K562 (cell line): ENCODE data around the gene RNU6-8. TPM values are rescaled to one million over a fixed set of nuclear protein-coding genes. Genes with fewer than 3 reads are reported as not detected.
A peak's percentile ranks its signal among the peaks of the same experiment; 100 is the strongest.

Experiments used
- ATAC-seq: fragments of 200-7000 bp; cut with Tn5 transposase; 3 replicates; pipeline ENCODE4 v1.9.1; 2020; ENCODE audit warnings: moderate library complexity
- BruUV-seq: library from RNA; stranded (reverse); fragments of 400-500 nt; replicated peaks from 2 replicates; lab custom pipeline; 2021; lab: Mats Ljungman, UMichigan
- CTCF ChIA-PET: fragments of 300-600 bp; formaldehyde crosslinking; extraction: SDS; loops from one replicate; lab custom pipeline; 2021; ENCODE audit warnings: low intra/inter-chr PET ratio; lab: Yijun Ruan, JAX
- POLR2A ChIA-PET: fragments of 300-600, 350-650 bp; sonication (Branson Sonifier 250); formaldehyde crosslinking; extraction: SDS; loops from one replicate; lab custom pipeline; 2021; ENCODE audit warnings: antibody characterized with exemption, inconsistent platforms; lab: Yijun Ruan, JAX
- DNase-seq, 4 experiments: peaks; one replicate each; pipeline versions ENCODE4 v3.0.0 to v3.0.0-alpha.2; 2011 to 2018; ENCODE audit warnings: low spot score in 3 of 4, mixed read lengths in 3 of 4; ENCODE audit errors: extremely low read depth in 1 of 4
- FAIRE-seq: peaks from 2 replicates; lab custom pipeline; 2011; peaks lifted over from hg19 to GRCh38; lab: Jason Lieb, UNC
- H2AFZ ChIP-seq: 2 replicates; pipeline ENCODE4 v1.6.0; 2011; ENCODE audit warnings: low read depth, low read length, control low read depth, inconsistent platforms
- H3K27ac ChIP-seq: fragments of 200-600 bp; 3 replicates; pipeline ENCODE4 v1.8.0; 2011; ENCODE audit warnings: low read depth, mild to moderate bottlenecking, control low read depth, inconsistent platforms, low read length, moderate library complexity, mixed read lengths; ENCODE audit errors: extremely low read depth
- H3K27me3 ChIP-seq, 2 experiments: fragments of 300-600 bp in 1 of 2; 2 replicates in 1 of 2; 3 replicates in 1 of 2; pipeline versions ENCODE4 v1.6.0 to v1.8.0; 2011; ENCODE audit warnings: inconsistent platforms in 2 of 2, low read length in 2 of 2, mild to moderate bottlenecking in 1 of 2, mixed read lengths in 1 of 2, moderate library complexity in 1 of 2; ENCODE audit not compliant: control insufficient read depth in 2 of 2, insufficient read depth in 2 of 2
- H3K36me3 ChIP-seq: fragments of 300-600 bp; 3 replicates; pipeline ENCODE4 v1.8.0; 2011; ENCODE audit warnings: mild to moderate bottlenecking, low read length, inconsistent platforms; ENCODE audit not compliant: control insufficient read depth, insufficient read depth
- H3K4me1 ChIP-seq, 2 experiments: fragments of 200-600 bp in 1 of 2; replicated peaks in 1 of 2; 2 replicates in 1 of 2; 3 replicates in 1 of 2; pipeline versions ENCODE4 v1.5.1 to v1.8.0; 2011; ENCODE audit warnings: inconsistent platforms in 2 of 2, low read length in 2 of 2, mild to moderate bottlenecking in 1 of 2, mixed read lengths in 1 of 2, moderate library complexity in 1 of 2; ENCODE audit not compliant: control insufficient read depth in 2 of 2, insufficient read depth in 2 of 2
- H3K4me2 ChIP-seq: 2 replicates; pipeline ENCODE4 v1.6.1; 2011; ENCODE audit warnings: low read length, control low read depth, inconsistent platforms, mixed read lengths; ENCODE audit not compliant: insufficient read depth
- H3K4me3 ChIP-seq: fragments of 200-600 bp; sonication (generic), shearing (Covaris generic); 2 replicates; pipeline ENCODE4 v1.5.1; 2016; ENCODE audit warnings: control low read depth, inconsistent platforms
- H3K79me2 ChIP-seq: fragments of 200-600 bp; 3 replicates; pipeline ENCODE4 v1.8.0; 2011; ENCODE audit warnings: low read length, inconsistent platforms; ENCODE audit not compliant: control insufficient read depth, insufficient read depth
- H3K9ac ChIP-seq, 2 experiments: 2 replicates each; pipeline versions ENCODE4 v1.6.0 to v1.6.1; 2011; ENCODE audit warnings: low read depth in 2 of 2, low read length in 2 of 2, control low read depth in 1 of 2, inconsistent platforms in 1 of 2, mild to moderate bottlenecking in 1 of 2, mixed read lengths in 1 of 2; ENCODE audit not compliant: insufficient read depth in 1 of 2
- H3K9me1 ChIP-seq: one replicate; pipeline ENCODE4 v1.6.0; 2011; ENCODE audit warnings: inconsistent platforms, mild to moderate bottlenecking, low read length, moderate library complexity; ENCODE audit not compliant: control insufficient read depth, insufficient read depth
- H3K9me3 ChIP-seq: replicated peaks from 2 replicates; pipeline ENCODE4 v1.5.1; 2011; ENCODE audit warnings: low read depth, low read length, inconsistent platforms; ENCODE audit not compliant: control insufficient read depth, insufficient read depth
- H4K20me1 ChIP-seq: replicated peaks from 2 replicates; pipeline ENCODE4 v1.6.1; 2011; ENCODE audit warnings: low read length, inconsistent platforms, mixed read lengths; ENCODE audit not compliant: control insufficient read depth, insufficient read depth
- BHLHE40 ChIP-seq: IDR thresholded peaks from 2 replicates; pipeline ENCODE4 v1.6.1; 2011; ENCODE audit warnings: low read length, improper control_type of control experiment
- MCM7 ChIP-seq, 2 experiments: fragments of 450-650 bp; IDR thresholded peaks; 2 replicates each; pipeline ENCODE4 v1.6.1; 2016 to 2018
- NCOA1 ChIP-seq: fragments of 450-650 bp; IDR thresholded peaks from 2 replicates; pipeline ENCODE4 v1.6.1; 2016; ENCODE audit warnings: low read depth
- PHF21A ChIP-seq: fragments of 450-650 bp; IDR thresholded peaks from 2 replicates; pipeline ENCODE4 v1.6.1; 2017; ENCODE audit warnings: low read depth, borderline replicate concordance
- RAD21 ChIP-seq, 2 experiments: fragments of 250-450 bp in 1 of 2; fragments of 450-650 bp in 1 of 2; sonication (Bioruptor Pico) in 1 of 2; formaldehyde crosslinking in 1 of 2; IDR thresholded peaks in 1 of 2; conservative IDR thresholded peaks in 1 of 2; 2 replicates each; pipeline versions ENCODE4 v1.4.0 to v1.8.0; 2020 to 2022; ENCODE audit warnings: mild to moderate bottlenecking in 2 of 2, moderate library complexity in 1 of 2
- ZBTB8A ChIP-seq: fragments of 450-650 bp; IDR thresholded peaks from 2 replicates; pipeline ENCODE4 v1.6.1; 2018; ENCODE audit warnings: mild to moderate bottlenecking, moderate library complexity; ENCODE audit not compliant: partially characterized antibody
- ZNF655 ChIP-seq: fragments of 250-450 bp; sonication (Bioruptor Pico); IDR thresholded peaks from 2 replicates; pipeline ENCODE4 v1.5.0; 2021
- ZNF778 ChIP-seq: fragments of 450-650 bp; formaldehyde crosslinking; IDR thresholded peaks from 2 replicates; pipeline ENCODE4 v1.4.0; 2020; ENCODE audit warnings: mild to moderate bottlenecking, moderate library complexity
- WGBS: fragments of 100-300 bp; shearing (Covaris generic); methylation state at CpG from one replicate; pipeline ENCODE4 v1.1.6; 2016; ENCODE audit warnings: low coverage, mixed read lengths; ENCODE audit not compliant: insufficient coverage; ENCODE audit errors: missing lambda C conversion rate; 5-methylcytosine and 5-hydroxymethylcytosine counted together
- in situ Hi-C: fragments of 300-500 bp; cut with MboI; formaldehyde crosslinking; loops from 4 replicates; pipeline ENCODE4 v1.15.0; 2018; ENCODE audit warnings: inconsistent platforms, mixed read lengths
- intact Hi-C: fragments of 100-400 bp; cut with micrococcal nuclease; formaldehyde crosslinking; loops from 2 replicates; pipeline ENCODE4 v1.14.2; 2022
- polyA plus RNA-seq, 8 experiments: library from polyadenylated mRNA; depleted of rRNA in 4 of 8; stranded (reverse) in 5 of 8; unstranded in 3 of 8; fragments of >200 nt; fragmentation: Nextera tagmentation in 2 of 8; fragmentation: Illumina TruSeq in 1 of 8; extraction: Ambion mirVana in 2 of 8; extraction: Trizol in 1 of 8; gene quantifications; 2 replicates each; pipeline versions ENCODE4 v1.2.1 to v1.2.3, GENCODE V29; 2011 to 2014; ENCODE audit warnings: inconsistent platforms in 1 of 8, missing spikeins in 1 of 8
- total RNA-seq, 7 experiments: library from RNA; depleted of rRNA in 6 of 7; stranded (reverse); fragments of >200 nt in 6 of 7; fragmentation: Illumina TruSeq in 2 of 7; extraction: Trizol in 2 of 7; gene quantifications; 2 replicates each; pipeline versions ENCODE4 v1.2.1 to v1.2.3, GENCODE V29; 2011 to 2021; ENCODE audit warnings: low replicate concordance in 1 of 7

RNU6-8 gene
- total and polyA plus RNA-seq, 9 of the 15 experiments (the other 6 are each of a cell fraction or from before 2014, with no cell fraction given), result not detected

- no peaks in the 10 kb centered on the region for H3K9me1 ChIP-seq
- no TSS peak for BruUV-seq
- H3K79me2 ChIP-seq, result no peaks in the 10 kb centered on the region
- no peak overlapping the region for H2AFZ ChIP-seq
- ATAC-seq (no peak), DNase-seq (no peak), FAIRE-seq (no peak)
- no peak overlapping the region for H3K4me3 ChIP-seq
- no peaks in the 10 kb centered on the region for H3K27me3 ChIP-seq
- H3K4me1 ChIP-seq, result no peaks in the 10 kb centered on the region
- no peak overlapping the region for H3K4me2 ChIP-seq
- H3K36me3 ChIP-seq, result no peaks in the 10 kb centered on the region
- H4K20me1 ChIP-seq, result no peaks in the 10 kb centered on the region
- ChIA-PET POLR2A (no interaction called here), CTCF (no interaction called here)
- TF ChIP-seq ZNF655 (no peak), RAD21 (CRISPR knock-in tag; conservative IDR thresholded peaks at IDR 0.05 in 1 of 2, IDR thresholded peaks at IDR 0.05 in 1 of 2) (peak in 1 of 2 experiments; percentile 29; a peak in 2 of 4 replicates)
- in situ Hi-C loops (no loop called here), intact Hi-C loops (no loop called here)
- H3K9ac ChIP-seq, result no peak overlapping the region
- WGBS, result 15% methylated on average over 3 of the region's 3 CpGs
- H3K27ac ChIP-seq, result no peak overlapping the region
- H3K9me3 ChIP-seq, result no peaks in the 10 kb centered on the region
Observed at GRCh38 chr14:32230181-32230580, 27.1 kb upstream of the RNU6-8 start.

DNA sequence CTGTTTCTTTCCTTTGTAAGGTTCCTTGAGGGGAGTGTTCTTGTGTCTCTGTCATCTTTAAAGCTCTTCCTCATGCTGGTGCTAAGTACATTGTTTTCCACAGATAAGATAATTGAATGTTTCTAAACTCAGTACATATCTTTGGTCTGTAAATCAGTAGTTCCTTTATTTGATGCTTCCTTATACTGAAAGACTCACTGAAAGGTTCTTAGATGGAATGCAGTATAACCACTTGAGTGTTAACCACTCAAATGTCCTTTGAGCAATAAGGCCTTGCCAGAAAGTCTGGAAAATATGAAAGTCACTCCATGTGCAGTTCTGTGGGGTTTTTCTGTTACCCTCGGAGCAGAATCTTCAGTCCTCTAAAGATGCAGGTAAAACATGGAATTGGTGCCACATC, 23.0 kb upstream of the RNU6-8 start:
- 10% methylated on average over 1 of the region's 1 CpG for WGBS
- no peak overlapping the region for H3K9ac ChIP-seq
- in situ Hi-C loops, result no loop called here
- TF ChIP-seq PHF21A, result no peak
- no peak for TF ChIP-seq ZNF778 (CRISPR knock-in tag)
- no peak for TF ChIP-seq NCOA1
- no peak for TF ChIP-seq BHLHE40
- no peak for TF ChIP-seq ZBTB8A
- no peak for TF ChIP-seq MCM7 (IDR thresholded peaks at IDR 0.05)
- TF ChIP-seq, all 486 proteins: peak for 0
- no peaks in the 10 kb centered on the region for H3K4me1 ChIP-seq
- BruUV-seq, result no TSS peak
- no peaks in the 10 kb centered on the region for H3K79me2 ChIP-seq
- CTCF ChIA-PET, result no interaction called here
- H3K27ac ChIP-seq, result no peak overlapping the region
- POLR2A ChIA-PET, result no interaction called here
- no peaks in the 10 kb centered on the region for H3K9me1 ChIP-seq
- no peak overlapping the region for H3K4me3 ChIP-seq
- H3K9me3 ChIP-seq, result no peaks in the 10 kb centered on the region
- DNase-seq (no peak), FAIRE-seq (no peak), ATAC-seq (no peak)
- H3K36me3 ChIP-seq, result no peaks in the 10 kb centered on the region
- intact Hi-C loops, result no loop called here
- no peaks in the 10 kb centered on the region for H4K20me1 ChIP-seq
- H3K4me2 ChIP-seq, result no peak overlapping the region
- H2AFZ ChIP-seq, result no peak overlapping the region
- H3K27me3 ChIP-seq, result no peaks in the 10 kb centered on the region
